Cardiac fibroblast (primary cell): Measurements from ENCODE around the gene WRAP53.

Source experiments
- DNase-seq, 2 donors: peaks; one replicate each; pipeline versions ENCODE4 v3.0.0 to v3.0.0-alpha.2; 2010; ENCODE audit warnings: low read depth in 2 of 2
- H3K4me3 ChIP-seq, 2 donors: replicated peaks in 1 of 2; 1 replicate in 1 of 2; 2 replicates in 1 of 2; pipeline ENCODE4 v1.5.1; 2011; ENCODE audit warnings: low read depth in 2 of 2, low read length in 2 of 2, mild to moderate bottlenecking in 2 of 2, moderate library complexity in 1 of 2
- CTCF ChIP-seq: IDR thresholded peaks from one replicate; pipeline ENCODE4 v1.5.1; 2011; ENCODE audit warnings: low read depth, mild to moderate bottlenecking, low read length, inconsistent platforms

Gene WRAP53

GRCh38 chr17:7729816-7730215 is 41.5 kb downstream of the WRAP53 start:
- no peak for DNase-seq
- TF ChIP-seq CTCF, result no peak
- no peak overlapping the region for H3K4me3 ChIP-seq

- TF ChIP-seq CTCF, result no peak
- no peak overlapping the region for H3K4me3 ChIP-seq
- DNase-seq, result no peak
Measured at GRCh38 chr17:7732981-7733539, 44.8 kb downstream of the WRAP53 start.

- TF ChIP-seq CTCF, result no peak
- no peak for DNase-seq
- H3K4me3 ChIP-seq, result no peak overlapping the region
Measured at GRCh38 chr17:7737601-7738000, 49.3 kb downstream of the WRAP53 start.

- no peak for TF ChIP-seq CTCF
- H3K4me3 ChIP-seq, result no peak overlapping the region
Measured at GRCh38 chr17:7739746-7740145, 51.5 kb downstream of the WRAP53 start.

GRCh38 chr17:7740481-7741001 is 52.3 kb downstream of the WRAP53 start:
- no peak for TF ChIP-seq CTCF
- H3K4me3 ChIP-seq, result no peak overlapping the region
- DNase-seq, result no peak

More at GRCh38 chr17:7739746-7740145, 51.5 kb downstream of the WRAP53 start:
- no peak for DNase-seq

GRCh38 chr17:7742729-7743128 is 54.5 kb downstream of the WRAP53 start:
- no peak for TF ChIP-seq CTCF
- no peak overlapping the region for H3K4me3 ChIP-seq

GRCh38 chr17:7744416-7744815 is 56.1 kb downstream of the WRAP53 start:
- H3K4me3 ChIP-seq, result no peak overlapping the region
- peak in 1 of 2 donors; percentile 43 for DNase-seq
- no peak for TF ChIP-seq CTCF

More at GRCh38 chr17:7742729-7743128, 54.5 kb downstream of the WRAP53 start:
- DNase-seq, result no peak
